HEK293T (cell line): ENCODE data around the gene ASTN2.

Source experiments
- CTCF ChIA-PET: fragments of 350-600 bp; formaldehyde crosslinking; extraction: SDS; loops from one replicate; lab custom pipeline; 2021; ENCODE audit warnings: antibody characterized with exemption, inconsistent platforms; lab: Yijun Ruan, JAX
- POLR2A ChIA-PET: fragments of 350-600 bp; formaldehyde crosslinking; extraction: SDS; loops from one replicate; lab custom pipeline; 2020; ENCODE audit warnings: antibody characterized with exemption, inconsistent platforms; lab: Yijun Ruan, JAX
- DNase-seq: peaks from one replicate; pipeline ENCODE4 v3.0.0; 2012; ENCODE audit warnings: mixed read lengths; ENCODE audit errors: extremely low spot score
- ARNT ChIP-seq: fragments of 450-650 bp; IDR thresholded peaks from 2 replicates; pipeline ENCODE4 v1.6.1; 2017; ENCODE audit warnings: mild to moderate bottlenecking
- BHLHE40 ChIP-seq: fragments of 450-650 bp; IDR thresholded peaks from 2 replicates; pipeline ENCODE4 v1.6.1; 2016; ENCODE audit warnings: mild to moderate bottlenecking, moderate library complexity, borderline replicate concordance
- CTBP1 ChIP-seq: fragments of 450-650 bp; IDR thresholded peaks from 2 replicates; pipeline ENCODE4 v1.6.1; 2016; ENCODE audit warnings: borderline replicate concordance
- ELF4 ChIP-seq: fragments of 450-650 bp; IDR thresholded peaks from 2 replicates; pipeline ENCODE4 v1.6.1; 2017; ENCODE audit warnings: antibody characterized with exemption
- FOXA1 ChIP-seq: fragments of 450-650 bp; IDR thresholded peaks from 2 replicates; pipeline ENCODE4 v1.6.1; 2016; ENCODE audit warnings: mild to moderate bottlenecking
- FOXK2 ChIP-seq: fragments of 450-650 bp; IDR thresholded peaks from 2 replicates; pipeline ENCODE4 v1.6.1; 2016; ENCODE audit warnings: mild to moderate bottlenecking
- FOXM1 ChIP-seq: fragments of 450-650 bp; IDR thresholded peaks from 2 replicates; pipeline ENCODE4 v1.6.1; 2017; ENCODE audit warnings: mild to moderate bottlenecking, borderline replicate concordance
- HDGF ChIP-seq: fragments of 450-650 bp; IDR thresholded peaks from 2 replicates; pipeline ENCODE4 v1.6.1; 2017; ENCODE audit warnings: antibody characterized with exemption, borderline replicate concordance
- L3MBTL2 ChIP-seq: fragments of 450-650 bp; conservative IDR thresholded peaks from 2 replicates; pipeline ENCODE4 v1.6.1; 2016; ENCODE audit warnings: mild to moderate bottlenecking
- LEF1 ChIP-seq: fragments of 450-650 bp; IDR thresholded peaks from 2 replicates; pipeline ENCODE4 v1.6.1; 2017; ENCODE audit warnings: mild to moderate bottlenecking, borderline replicate concordance
- NFRKB ChIP-seq: fragments of 450-650 bp; IDR thresholded peaks from 2 replicates; pipeline ENCODE4 v1.6.1; 2016; ENCODE audit warnings: mild to moderate bottlenecking, moderate library complexity
- PKNOX1 ChIP-seq: fragments of 450-650 bp; IDR thresholded peaks from 2 replicates; pipeline ENCODE4 v1.6.1; 2016
- SP1 ChIP-seq: fragments of 450-650 bp; IDR thresholded peaks from 2 replicates; pipeline ENCODE4 v1.6.1; 2017
- SUZ12 ChIP-seq: fragments of 450-650 bp; IDR thresholded peaks from 2 replicates; pipeline ENCODE4 v1.6.1; 2016; ENCODE audit warnings: mild to moderate bottlenecking
- TARDBP ChIP-seq: fragments of 450-650 bp; IDR thresholded peaks from 2 replicates; pipeline ENCODE4 v1.6.1; 2016
- ZNF384 ChIP-seq: fragments of 450-650 bp; IDR thresholded peaks from 2 replicates; pipeline ENCODE4 v1.6.1; 2016

The ASTN2 gene

GRCh38 chr9:117088786-117089185 is 326.1 kb downstream of the ASTN2 start:
- ChIA-PET POLR2A (no interaction called here), CTCF (no interaction called here)
- DNase-seq, result no peak
- TF ChIP-seq CTBP1 (no peak), TARDBP (no peak), L3MBTL2 (no peak), ARNT (no peak), PKNOX1 (no peak), ZNF384 (no peak), LEF1 (no peak), SUZ12 (no peak), NFRKB (no peak), FOXA1 (no peak), FOXK2 (no peak), ELF4 (no peak), BHLHE40 (no peak), SP1 (no peak), FOXM1 (no peak)

DNA sequence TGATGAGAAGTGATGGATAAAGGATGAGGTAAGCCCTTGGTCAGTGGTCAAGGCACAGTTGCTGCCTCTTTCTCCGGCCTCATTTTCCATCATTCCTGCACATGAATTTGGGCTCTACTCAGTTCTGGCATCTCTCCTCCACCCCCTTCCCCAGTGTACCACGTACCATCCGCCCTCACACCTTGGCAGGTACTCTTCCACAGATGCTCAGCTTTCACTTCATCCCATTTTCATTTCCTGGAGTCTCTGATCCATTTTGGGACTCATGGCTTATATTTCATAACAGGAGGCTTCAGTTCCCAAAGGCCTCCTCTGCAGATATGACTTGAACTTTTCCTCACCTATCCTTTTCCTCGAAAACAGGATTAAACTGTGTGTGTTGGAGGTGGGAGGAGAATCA is 326.7 kb downstream of the ASTN2 start:
- TF ChIP-seq FOXA1 (no peak), SP1 (no peak), ZNF384 (no peak), L3MBTL2 (no peak), LEF1 (no peak), NFRKB (no peak), CTBP1 (no peak), ARNT (no peak), SUZ12 (no peak), PKNOX1 (no peak), FOXM1 (no peak), BHLHE40 (no peak), TARDBP (no peak), HDGF (no peak), ELF4 (no peak)
- DNase-seq, result no peak
- ChIA-PET POLR2A (no interaction called here), CTCF (no interaction called here)

DNA sequence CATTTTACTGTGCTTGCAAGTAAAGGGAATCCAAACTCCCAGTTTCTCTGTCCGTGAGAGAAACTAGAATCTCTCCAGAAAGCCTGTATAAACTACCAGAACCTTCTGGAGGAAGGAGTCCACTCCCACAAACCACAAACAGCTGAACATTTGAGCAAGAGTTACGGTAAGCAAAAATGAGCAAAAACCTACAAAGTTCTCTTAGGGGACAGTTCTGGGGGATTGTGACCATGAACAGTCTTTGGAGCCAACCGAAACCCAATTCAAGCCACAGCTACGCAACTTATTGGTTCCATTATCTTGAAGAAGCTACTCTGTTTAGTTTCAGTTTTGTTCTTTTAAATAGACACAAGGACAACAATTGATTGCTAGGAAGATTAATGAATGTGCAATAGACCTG is 330.6 kb downstream of the ASTN2 start:
- ChIA-PET CTCF (no interaction called here), POLR2A (no interaction called here)
- no peak for TF ChIP-seq HDGF
- TF ChIP-seq SP1, result no peak
- TF ChIP-seq BHLHE40, result no peak
- no peak for TF ChIP-seq ARNT
- no peak for TF ChIP-seq CTBP1
- TF ChIP-seq FOXM1, result no peak
- TF ChIP-seq L3MBTL2, result no peak
- TF ChIP-seq ZNF384, result no peak
- TF ChIP-seq FOXK2, result no peak
- TF ChIP-seq FOXA1, result no peak
- TF ChIP-seq TARDBP, result no peak
- no peak for TF ChIP-seq ELF4
- no peak for DNase-seq

- ChIA-PET CTCF (no interaction called here), POLR2A (no interaction called here)
- TF ChIP-seq FOXM1, result no peak
- no peak for TF ChIP-seq ELF4
- TF ChIP-seq ZNF384, result no peak
- no peak for TF ChIP-seq LEF1
- TF ChIP-seq SP1, result no peak
- TF ChIP-seq BHLHE40, result no peak
- TF ChIP-seq HDGF, result no peak
- no peak for TF ChIP-seq TARDBP
- no peak for TF ChIP-seq FOXK2
- no peak for TF ChIP-seq FOXA1
- TF ChIP-seq PKNOX1, result no peak
- no peak for TF ChIP-seq SUZ12
- no peak for TF ChIP-seq L3MBTL2
- TF ChIP-seq NFRKB, result no peak
- TF ChIP-seq ARNT, result no peak
- no peak for TF ChIP-seq CTBP1
Measured at GRCh38 chr9:117083559-117083958, 331.3 kb downstream of the ASTN2 start.

GRCh38 chr9:117081641-117082317 is 333.1 kb downstream of the ASTN2 start:
- no peak for DNase-seq
- TF ChIP-seq SP1 (no peak), CTBP1 (no peak), SUZ12 (no peak), HDGF (no peak), FOXA1 (no peak), TARDBP (no peak)
- POLR2A ChIA-PET, result no interaction called here
- CTCF ChIA-PET, result no interaction called here

More at GRCh38 chr9:117083559-117083958, 331.3 kb downstream of the ASTN2 start:
- no peak for DNase-seq
